Erythroblast (primary cell): ENCODE data around the gene SAA1.

ENCODE experiments used
- DNase-seq, 2 experiments: peaks; one replicate each; lab custom pipeline; 2025; lab: John Stamatoyannopoulos, UW
- GATA1 ChIP-seq: IDR thresholded peaks from 2 replicates; pipeline ENCODE4 v1.6.1; 2011; ENCODE audit warnings: low read depth, mild to moderate bottlenecking, control low read depth, low read length, moderate library complexity
- POLR2A ChIP-seq: IDR thresholded peaks from 2 replicates; pipeline ENCODE4 v1.6.1; 2011; ENCODE audit warnings: mild to moderate bottlenecking, low read length

SAA1 gene

GRCh38 chr11:18310800-18311340 lies 44.8 kb downstream of the SAA1 start:
- DNase-seq, result no peak
- TF ChIP-seq POLR2A, result no peak
- TF ChIP-seq GATA1, result no peak

DNA sequence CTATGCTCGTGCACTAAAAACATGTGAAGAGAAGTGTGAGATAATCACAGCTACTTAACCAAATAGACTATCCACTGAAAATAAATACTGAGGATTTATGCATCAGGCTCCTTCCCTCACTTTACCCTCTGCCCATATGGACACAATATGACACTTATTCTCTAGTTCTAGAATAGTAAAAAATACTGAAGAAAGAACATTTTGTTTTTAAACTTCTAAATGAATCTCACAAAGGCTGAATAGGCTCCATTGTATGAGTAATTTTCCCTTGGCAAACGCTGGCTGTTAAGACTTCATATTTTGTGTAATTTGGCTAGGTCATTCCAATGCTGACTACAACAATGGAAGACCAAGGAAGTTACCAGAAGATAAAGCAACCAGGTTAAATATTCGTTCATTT lies 45.9 kb downstream of the SAA1 start:
- DNase-seq, result no peak
- TF ChIP-seq GATA1 (no peak), POLR2A (no peak)

GRCh38 chr11:18312663-18313420 lies 46.8 kb downstream of the SAA1 start:
- no peak for TF ChIP-seq GATA1
- no peak for TF ChIP-seq POLR2A
- DNase-seq, result no peak

DNA sequence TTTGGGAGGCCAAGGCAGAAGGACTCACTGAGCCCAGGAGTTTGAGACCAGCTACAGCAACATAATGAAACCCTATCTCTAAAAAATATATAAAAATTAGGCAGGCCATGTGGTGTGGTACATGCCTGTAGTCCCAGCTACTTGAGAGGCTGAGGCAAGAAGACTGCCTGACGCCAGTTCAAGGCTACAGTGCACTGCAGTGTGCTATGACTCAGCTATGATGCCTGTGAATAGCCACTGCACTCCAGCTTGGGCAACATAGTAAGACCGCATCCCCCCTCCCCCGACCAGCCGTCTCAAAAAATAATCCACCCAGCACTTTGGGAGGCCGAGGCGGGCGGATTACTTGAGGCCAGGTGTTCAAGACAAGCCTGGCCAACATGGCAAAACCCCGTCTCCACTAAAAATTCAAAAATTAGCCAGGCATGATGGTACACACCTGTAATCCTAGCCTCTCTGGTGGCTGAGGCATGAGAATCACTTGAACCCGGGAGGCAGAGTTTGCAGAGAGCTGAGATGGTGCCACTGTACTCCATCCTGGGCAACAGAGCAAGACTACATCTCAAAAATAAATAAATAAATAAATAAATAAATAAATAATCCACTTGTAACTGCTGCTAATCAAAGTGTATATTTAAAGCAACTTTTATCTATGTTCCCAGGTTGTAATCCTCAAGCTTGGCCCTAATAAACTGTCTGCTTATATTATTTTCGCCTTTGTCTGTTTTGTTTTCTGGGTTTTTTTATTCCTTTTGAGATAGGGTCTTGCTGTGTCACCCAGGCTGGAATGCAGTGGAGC lies 48.1 kb downstream of the SAA1 start:
- peak in 1 of 2 experiments; percentile 25 for DNase-seq
- TF ChIP-seq GATA1 (no peak), POLR2A (no peak)

- TF ChIP-seq POLR2A, result no peak
- no peak for TF ChIP-seq GATA1
- DNase-seq, result no peak
Observed at GRCh38 chr11:18314784-18315523, 48.9 kb downstream of the SAA1 start.

DNA sequence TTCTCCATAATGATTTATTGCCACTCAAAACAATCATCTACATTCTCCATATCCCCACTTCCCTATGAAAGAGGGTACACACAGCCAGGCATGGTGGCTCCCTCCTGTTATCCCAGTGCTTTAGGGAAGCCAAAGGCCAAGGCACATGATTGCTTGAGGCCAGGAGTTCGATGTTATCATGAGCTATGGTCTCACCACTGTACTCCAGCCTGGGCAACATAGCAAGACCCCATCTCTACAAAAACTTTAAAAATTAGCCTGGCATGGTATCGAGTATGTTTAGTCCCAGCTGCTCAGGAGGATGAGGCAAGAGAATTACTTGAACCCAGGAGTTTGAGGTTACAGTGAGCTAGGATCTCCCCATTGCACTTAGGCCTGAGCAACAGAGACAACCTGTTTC lies 49.8 kb downstream of the SAA1 start:
- no peak for DNase-seq
- TF ChIP-seq POLR2A, result no peak
- no peak for TF ChIP-seq GATA1

- TF ChIP-seq GATA1 (no peak), POLR2A (no peak)
- no peak for DNase-seq
Observed at GRCh38 chr11:18317551-18317950, 51.5 kb downstream of the SAA1 start.
